ENCODE measurements around the gene GSG1L2. TPM values are rescaled to one million over a fixed set of nuclear protein-coding genes. Genes with fewer than 3 reads are reported as not detected.

Gene GSG1L2
- total RNA-seq, 2 donors from 2014 or later, result not detected

GRCh38 chr17:9859781-9860180 lies 37.9 kb upstream of the GSG1L2 start:
- no peak for TF ChIP-seq CTCF (IDR thresholded peaks at IDR 0.05)

DNA sequence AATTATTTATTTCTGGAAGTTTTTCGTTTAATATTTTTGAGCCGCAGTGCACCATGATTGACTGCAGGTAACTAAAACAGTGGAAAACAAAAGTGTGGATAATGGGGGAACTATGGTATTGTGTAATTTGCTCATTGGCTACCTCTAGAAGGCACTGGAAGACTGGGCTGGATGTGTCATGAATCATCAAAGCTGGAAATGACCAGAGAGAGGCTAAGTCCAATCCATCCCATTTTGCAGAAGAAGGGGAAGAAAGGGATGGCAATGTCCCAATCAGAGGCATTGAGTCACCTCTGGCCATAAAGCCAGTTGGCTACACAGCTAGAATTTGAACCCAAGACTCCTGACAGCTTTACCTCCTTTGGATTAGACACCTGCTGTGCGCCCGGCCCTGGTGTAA lies 33.2 kb upstream of the GSG1L2 start:
- Histone ChIP-seq H3K27me3 (no peaks in the 10 kb centered on the region), H3K9me3 (no peaks in the 10 kb centered on the region), H3K4me3 (no peak overlapping the region), H3K9ac (ENCODE audit: low read depth in 2 of 2, low read length in 2 of 2) (no peak overlapping the region), H3K27ac (no peak overlapping the region), H3K4me1 (no peaks in the 10 kb centered on the region), H3K36me3 (no peaks in the 10 kb centered on the region)
- TF ChIP-seq CTCF (IDR thresholded peaks at IDR 0.05), result no peak
- DNase-seq, result no peak
- intact Hi-C loops (cut with DNase I), result no loop called here

More at GRCh38 chr17:9859781-9860180, 37.9 kb upstream of the GSG1L2 start:
- no peaks in the 10 kb centered on the region for H3K4me1 ChIP-seq
- intact Hi-C loops (cut with DNase I), result no loop called here
- H3K9me3 ChIP-seq, result no peaks in the 10 kb centered on the region
- no peaks in the 10 kb centered on the region for H3K27me3 ChIP-seq
- no peak overlapping the region for H3K9ac ChIP-seq (ENCODE audit: low read depth in 2 of 2, low read length in 2 of 2)
- H3K27ac ChIP-seq, result no peak overlapping the region
- DNase-seq, result no peak
- no peaks in the 10 kb centered on the region for H3K36me3 ChIP-seq
- no peak overlapping the region for H3K4me3 ChIP-seq

GRCh38 chr17:9854255-9854654 lies 32.4 kb upstream of the GSG1L2 start:
- Histone ChIP-seq H3K4me3 (no peak overlapping the region), H3K36me3 (no peaks in the 10 kb centered on the region), H3K9me3 (no peaks in the 10 kb centered on the region), H3K9ac (ENCODE audit: low read depth in 2 of 2, low read length in 2 of 2) (no peak overlapping the region), H3K27ac (no peak overlapping the region), H3K27me3 (no peaks in the 10 kb centered on the region), H3K4me1 (no peaks in the 10 kb centered on the region)
- no peak for DNase-seq
- TF ChIP-seq CTCF (IDR thresholded peaks at IDR 0.05), result no peak
- intact Hi-C loops (cut with DNase I), result no loop called here

GRCh38 chr17:9850151-9850550 lies 28.3 kb upstream of the GSG1L2 start:
- Histone ChIP-seq H3K9ac (ENCODE audit: low read depth in 2 of 2, low read length in 2 of 2) (no peak overlapping the region), H3K27ac (no peak overlapping the region), H3K36me3 (no peaks in the 10 kb centered on the region), H3K4me3 (no peak overlapping the region), H3K9me3 (no peaks in the 10 kb centered on the region), H3K27me3 (no peaks in the 10 kb centered on the region), H3K4me1 (no peaks in the 10 kb centered on the region)
- DNase-seq, result no peak
- no peak for TF ChIP-seq CTCF (IDR thresholded peaks at IDR 0.05)
- intact Hi-C loops (cut with DNase I), result no loop called here

GRCh38 chr17:9845306-9845705 lies 23.4 kb upstream of the GSG1L2 start:
- no peak for DNase-seq
- intact Hi-C loops (cut with DNase I), result no loop called here

More at GRCh38 chr17:9845306-9845705, 23.4 kb upstream of the GSG1L2 start:
- Histone ChIP-seq H3K36me3 (no peaks in the 10 kb centered on the region), H3K4me3 (no peak overlapping the region), H3K9ac (ENCODE audit: low read depth in 2 of 2, low read length in 2 of 2) (no peak overlapping the region), H3K27ac (no peak overlapping the region), H3K4me1 (no peaks in the 10 kb centered on the region), H3K9me3 (no peaks in the 10 kb centered on the region), H3K27me3 (no peaks in the 10 kb centered on the region)
- no peak for TF ChIP-seq CTCF (IDR thresholded peaks at IDR 0.05)
